SK-N-SH (cell line): ENCODE results near the gene MRPS11.

Experiments used
- CTCF ChIP-seq: fragments of 200-600 bp; sonication (generic); IDR thresholded peaks from 2 replicates; pipeline ENCODE4 v1.6.1; 2017; ENCODE audit warnings: antibody characterized with exemption, mild to moderate bottlenecking, moderate library complexity
- EZH2phosphoT487 ChIP-seq: fragments of 200-600 bp; sonication (generic); IDR thresholded peaks from 2 replicates; pipeline ENCODE4 v1.6.1; 2017; ENCODE audit warnings: low read depth, mixed run types, mild to moderate bottlenecking, antibody characterized with exemption, moderate library complexity, borderline replicate concordance
- POLR2AphosphoS5 ChIP-seq: IDR thresholded peaks from 2 replicates; pipeline ENCODE4 v1.6.1; 2012; ENCODE audit warnings: low read depth, low read length
- RAD21 ChIP-seq: IDR thresholded peaks from 2 replicates; pipeline ENCODE4 v1.6.1; 2012; ENCODE audit warnings: mild to moderate bottlenecking, low read length
- SIN3A ChIP-seq: IDR thresholded peaks from 2 replicates; pipeline ENCODE4 v1.6.1; 2012; ENCODE audit warnings: low read depth, mild to moderate bottlenecking, low read length, moderate library complexity, borderline replicate concordance
- TEAD4 ChIP-seq: IDR thresholded peaks from 2 replicates; pipeline ENCODE4 v1.4.0; 2012; ENCODE audit warnings: mild to moderate bottlenecking, borderline replicate concordance; ENCODE audit not compliant: insufficient read depth

GRCh38 chr15:88504445-88504844 lies 36.9 kb downstream of the MRPS11 start:
- TF ChIP-seq EZH2phosphoT487 (no peak), TEAD4 (no peak), CTCF (no peak), SIN3A (no peak), RAD21 (no peak), POLR2AphosphoS5 (no peak)
